ENCODE data around the gene NDUFAF4.
A peak's percentile ranks its signal among the peaks of the same experiment; 100 is the strongest.

NDUFAF4 gene

DNA sequence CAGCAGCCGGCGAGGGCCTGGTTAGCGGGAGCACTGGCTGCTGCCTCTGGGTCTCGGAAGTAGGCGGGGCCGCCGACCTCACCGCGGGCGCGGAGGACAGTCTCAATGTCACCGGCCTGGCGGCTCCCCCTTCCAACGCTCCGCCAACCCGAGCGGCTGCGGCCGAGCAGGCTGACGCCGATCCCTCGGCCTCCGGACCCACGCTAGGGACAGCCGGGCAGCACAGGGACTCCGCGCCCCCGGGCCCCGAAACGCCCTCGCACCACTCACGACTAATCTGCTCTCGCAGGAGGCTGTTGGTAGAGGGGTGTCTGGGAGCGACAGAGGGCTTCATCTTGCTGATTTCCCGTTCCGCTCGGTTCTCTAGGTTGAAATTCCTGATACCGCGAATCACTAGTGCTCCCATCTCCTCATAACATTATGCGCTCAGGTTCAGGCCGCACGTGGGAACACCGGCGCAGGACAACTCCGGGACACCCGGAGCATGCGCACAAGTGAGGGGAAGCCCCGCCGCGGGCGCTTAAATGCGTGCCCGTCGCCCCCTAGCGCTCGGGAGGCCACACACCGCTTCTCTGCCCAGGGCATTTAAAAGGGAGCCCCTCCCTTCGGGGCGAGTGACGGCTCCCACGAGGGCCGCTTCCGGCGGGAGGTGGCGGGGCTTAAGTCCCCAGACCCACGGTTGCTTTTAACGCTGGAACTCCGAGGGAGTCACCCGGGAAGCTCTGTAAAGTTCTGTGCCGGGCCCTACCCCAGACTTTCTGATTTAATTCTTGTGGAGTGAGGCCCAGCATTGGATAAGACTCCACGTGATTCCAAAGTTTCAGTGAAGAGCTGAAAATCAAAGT is at the start of gene NDUFAF4:
Gene NDUFAF4 (minus strand): TSS at position 496 of the 845 bp plus-strand sequence. CDS start 90 bp downstream, at position 406.
- DNase-seq, result peak; percentile 97

DNA sequence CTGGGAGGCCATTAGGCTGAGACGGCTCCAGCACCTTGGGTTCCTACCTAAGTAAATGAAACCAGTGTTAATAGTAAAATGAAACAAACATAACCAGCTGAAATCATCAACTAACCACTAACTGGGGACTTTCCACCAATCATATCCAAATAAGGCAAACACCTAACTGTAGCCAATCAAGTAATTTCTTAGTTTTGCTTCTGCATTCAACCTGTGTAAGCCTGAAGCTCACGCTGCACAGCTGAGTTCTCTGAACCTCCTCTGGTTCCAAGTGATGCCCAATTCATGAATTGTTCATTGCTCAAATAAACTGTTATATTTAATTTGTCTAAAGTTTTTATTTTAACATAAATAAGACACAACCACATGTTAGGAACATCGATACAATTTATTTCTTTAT is 49.4 kb upstream of the NDUFAF4 start:
- no peak for DNase-seq

DNA sequence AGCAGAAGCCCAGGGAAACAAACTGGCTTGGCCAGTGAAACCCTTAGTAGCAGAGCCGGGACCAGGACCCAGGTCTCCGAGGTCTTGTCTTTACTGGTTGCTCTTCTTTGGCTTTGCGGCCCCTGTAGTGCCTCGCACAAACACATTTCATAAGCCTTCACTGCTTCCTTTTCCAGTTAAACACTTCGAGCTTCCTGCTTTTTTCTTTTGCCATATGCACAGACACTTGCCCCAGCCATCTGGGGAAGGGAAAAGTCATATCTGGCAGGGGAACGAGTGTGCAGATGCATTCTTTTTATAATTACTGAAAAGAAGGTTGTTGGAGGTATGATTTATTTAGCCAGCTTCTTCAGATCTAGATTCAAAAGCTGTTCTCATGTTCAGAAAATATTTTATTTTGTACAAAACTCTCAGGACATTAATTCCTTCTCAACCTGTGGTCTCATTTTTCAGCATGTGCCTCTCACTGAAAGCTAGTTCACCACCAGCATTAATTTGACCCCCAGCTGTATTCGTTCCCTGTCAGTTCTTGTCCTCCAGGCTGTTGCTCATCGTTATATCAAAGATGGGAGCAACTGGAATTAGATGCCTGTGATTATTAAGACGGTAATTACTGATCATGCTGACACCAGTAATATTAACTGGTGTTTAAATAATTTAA is 46.0 kb upstream of the NDUFAF4 start:
- no peak for DNase-seq

DNA sequence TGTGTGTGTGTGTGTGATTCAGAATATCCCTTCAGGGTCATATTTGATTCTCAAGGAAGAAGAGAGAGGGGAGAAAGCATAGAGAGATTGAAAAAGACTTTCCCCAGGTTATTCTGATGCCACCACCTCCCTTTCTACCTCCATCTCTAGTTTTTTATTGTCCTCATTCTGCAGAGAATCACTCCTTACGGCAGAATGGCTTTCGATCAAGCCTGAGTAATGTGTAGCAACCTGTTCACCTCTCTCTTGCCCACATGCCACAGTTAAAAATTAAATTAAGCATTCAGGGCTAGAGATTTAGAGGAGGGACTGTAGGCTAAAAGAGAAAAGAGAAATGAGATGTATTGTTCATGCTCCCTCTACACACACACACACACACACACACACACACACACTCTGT is 45.0 kb upstream of the NDUFAF4 start:
- no peak for DNase-seq

DNA sequence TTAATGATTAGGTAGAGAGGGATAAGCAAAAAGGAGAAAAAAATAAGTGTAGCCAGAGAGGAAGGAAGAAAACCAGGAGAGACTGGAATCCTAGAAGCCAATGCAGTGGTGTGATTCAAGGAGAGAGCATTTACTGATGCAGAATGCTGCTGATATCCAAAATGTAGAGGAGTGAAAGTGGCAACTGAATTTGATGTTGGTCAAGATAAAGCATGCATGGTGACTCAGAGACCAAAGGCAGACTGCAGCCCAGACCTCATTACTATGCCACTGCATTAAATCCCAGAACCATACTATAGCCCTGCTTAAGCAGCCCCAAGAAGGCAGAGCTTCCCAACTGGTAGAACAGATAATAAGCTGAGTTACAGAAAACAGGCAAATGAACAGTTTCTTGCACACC is 42.6 kb upstream of the NDUFAF4 start:
- DNase-seq, result no peak

DNA sequence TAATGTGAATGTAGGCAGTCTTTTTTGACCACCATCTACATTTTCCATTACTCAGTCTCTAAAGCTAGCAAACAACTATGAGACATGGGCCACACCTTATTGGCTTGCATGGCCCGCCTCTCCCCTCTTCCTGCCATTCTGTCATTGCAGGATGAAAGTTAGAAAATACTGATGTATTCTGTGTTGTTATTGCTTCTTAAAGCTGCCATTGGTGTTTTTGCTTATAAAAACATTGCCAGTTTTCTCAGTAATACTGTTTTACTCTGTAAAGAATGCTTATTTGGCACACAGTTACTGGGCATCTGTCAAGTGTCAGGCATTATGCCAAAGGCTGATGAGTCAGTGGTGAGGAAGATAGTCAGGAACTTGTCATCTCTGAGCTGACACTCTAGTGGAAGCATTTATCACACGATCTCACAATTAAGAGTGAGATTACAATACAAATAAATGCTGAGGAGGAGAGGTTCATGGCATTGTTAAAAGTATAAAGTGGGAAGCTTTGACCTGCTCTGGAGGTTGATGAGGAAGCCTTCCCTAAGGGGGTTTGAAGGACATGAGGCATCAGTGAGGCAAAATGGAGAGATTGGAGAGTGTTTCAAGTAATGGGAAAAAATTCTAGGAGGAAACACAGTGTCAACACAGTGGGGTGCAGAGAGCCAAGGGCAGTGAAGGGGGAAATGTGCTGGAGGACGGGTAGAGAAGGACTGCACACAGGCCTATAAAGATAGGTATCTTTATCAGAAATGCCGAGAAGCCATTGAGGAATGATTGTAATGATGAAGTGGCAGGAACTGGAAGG is 41.5 kb upstream of the NDUFAF4 start:
- DNase-seq, result no peak

DNA sequence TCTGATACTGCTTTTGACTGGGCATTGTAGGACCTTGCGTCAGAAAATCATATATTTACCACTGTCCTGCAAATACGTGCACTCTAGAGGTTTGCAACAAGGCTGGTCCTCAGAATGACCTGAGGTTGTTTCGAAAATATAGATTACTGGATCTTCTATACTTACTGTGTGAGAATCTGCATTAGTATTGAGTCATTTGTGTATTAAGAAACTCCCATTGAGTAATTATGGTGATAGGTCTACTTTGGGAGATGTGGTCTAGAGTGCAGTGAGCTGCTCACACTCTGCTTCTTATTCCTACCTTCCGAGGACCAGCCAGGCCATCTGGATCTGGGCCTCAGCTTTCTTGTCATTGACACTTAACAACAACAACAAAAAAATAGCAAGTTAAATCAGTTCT is 36.4 kb upstream of the NDUFAF4 start:
- no peak for DNase-seq

DNA sequence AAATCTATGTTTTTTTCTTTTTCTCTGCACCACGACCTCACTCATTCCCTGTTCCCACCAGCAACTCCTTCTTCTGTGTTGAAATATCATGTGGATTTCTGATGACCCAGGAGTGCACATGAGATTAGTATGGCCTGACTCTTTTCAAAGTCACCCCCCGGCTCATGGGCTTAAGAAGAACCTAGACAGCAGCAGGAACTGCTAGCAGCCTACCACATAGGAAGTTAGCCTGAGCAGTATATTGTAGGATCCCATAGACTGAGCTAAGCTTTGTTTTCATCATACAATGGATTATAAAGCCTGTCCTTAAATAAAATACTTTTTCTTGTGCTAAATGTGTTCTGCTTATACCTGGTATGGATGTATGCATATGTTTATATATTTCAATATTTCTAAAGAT is 33.5 kb upstream of the NDUFAF4 start:
- DNase-seq, result no peak

DNA sequence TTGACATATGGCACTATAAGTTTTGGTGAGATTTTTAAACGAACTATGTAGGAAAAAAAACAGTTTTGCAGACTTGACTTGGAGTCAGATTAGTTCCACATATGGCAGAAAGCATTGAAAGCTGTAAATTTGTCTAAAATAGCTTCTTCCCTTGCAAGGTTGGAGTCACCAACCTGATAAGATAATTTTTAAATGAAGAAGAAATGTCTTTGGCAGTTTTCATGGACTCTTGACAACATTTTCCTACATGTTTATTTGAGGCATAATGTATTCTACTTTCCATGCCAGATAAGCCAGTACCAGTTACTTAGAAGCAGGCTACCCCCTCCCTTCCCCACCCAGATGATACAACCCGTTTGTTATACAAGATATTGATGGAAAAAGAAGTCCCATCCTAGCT is 32.0 kb upstream of the NDUFAF4 start:
- DNase-seq, result no peak

DNA sequence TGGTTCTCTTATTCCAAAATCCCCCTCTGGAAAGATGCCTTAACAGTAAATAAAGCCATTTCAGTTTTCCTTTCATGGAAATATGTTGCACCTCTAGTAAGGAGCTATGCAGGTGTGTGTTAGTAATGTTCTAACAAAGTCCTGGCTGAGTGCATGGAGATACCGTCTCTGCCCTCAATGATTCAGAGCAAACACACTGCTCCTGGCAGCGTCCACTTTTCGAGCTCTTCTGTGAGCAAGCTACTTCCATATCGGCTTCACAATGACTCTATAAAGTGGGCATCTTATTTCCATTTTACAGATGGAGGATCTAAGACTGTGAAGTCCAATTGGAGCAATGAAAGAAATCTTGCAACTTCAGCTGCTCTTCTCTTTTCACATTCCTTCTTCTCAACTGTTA is 30.0 kb upstream of the NDUFAF4 start:
- DNase-seq, result no peak

DNA sequence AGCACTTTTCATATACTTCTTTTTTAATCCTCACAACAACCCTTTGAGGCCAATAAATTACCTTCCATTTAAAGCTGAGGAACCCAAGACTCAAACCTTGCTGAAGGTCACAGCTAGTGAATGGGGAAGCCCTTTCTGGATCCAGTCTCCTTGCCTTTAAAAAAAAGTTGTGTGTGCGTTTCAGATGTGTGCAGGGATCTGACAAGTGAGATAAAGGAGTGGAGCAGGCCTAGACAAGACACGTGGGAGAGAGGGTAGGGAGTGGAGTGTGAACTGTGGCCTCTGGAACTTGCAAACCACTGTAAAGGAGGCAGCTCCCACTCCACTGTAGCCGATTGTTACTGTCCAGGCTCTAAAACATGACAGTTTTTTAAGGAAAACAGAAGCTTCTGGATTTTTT is 28.7 kb upstream of the NDUFAF4 start:
- no peak for DNase-seq

DNA sequence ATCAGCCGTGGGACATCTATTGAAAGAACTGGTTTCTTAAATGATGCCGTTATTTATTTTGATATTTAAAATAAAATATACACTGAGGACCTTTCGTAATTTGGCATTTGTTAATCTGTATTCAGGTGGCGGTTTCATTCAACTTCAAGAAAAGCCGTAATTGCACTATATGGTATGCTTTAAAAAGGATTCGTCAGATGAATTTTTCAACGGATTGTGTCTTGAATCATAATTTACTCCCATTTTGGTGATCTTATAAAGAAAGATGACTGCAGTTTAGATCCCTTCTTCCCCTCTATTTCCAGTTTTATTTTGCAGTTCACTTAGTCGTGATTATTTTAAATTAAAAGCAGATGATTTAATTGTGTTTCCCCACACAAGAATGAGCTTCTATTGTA is 27.6 kb upstream of the NDUFAF4 start:
- no peak for DNase-seq

DNA sequence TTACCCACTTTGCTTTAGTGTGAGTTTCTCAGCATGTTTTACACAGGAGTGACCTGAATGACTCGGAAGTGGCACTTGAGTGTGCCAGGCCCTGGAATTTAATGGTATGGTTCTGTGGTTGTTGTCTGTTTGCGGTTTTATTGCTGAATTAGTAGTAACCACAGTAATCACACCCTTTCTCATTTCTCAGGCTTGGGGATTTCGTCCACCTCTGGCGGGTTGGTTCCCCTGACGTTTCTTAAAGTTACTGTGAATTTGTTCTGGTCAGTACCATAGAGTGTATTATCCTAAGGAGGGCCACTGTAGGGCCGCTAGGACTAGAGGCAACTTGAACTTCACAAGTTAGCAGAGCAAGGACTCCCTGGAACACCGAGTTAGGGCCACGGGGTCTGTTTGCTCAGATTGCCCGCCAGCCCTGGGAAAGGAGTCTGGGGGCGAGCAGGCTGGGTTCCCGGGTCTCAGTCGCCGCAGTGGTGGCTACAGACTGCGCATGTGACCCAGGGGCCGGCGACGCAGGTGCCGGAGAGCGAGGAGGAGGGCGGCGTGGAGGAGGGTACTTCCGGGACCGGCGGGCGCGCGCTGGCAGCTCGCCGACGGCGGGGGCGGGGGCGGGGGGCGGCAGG is 26.3 kb upstream of the NDUFAF4 start:
- no peak for DNase-seq

DNA sequence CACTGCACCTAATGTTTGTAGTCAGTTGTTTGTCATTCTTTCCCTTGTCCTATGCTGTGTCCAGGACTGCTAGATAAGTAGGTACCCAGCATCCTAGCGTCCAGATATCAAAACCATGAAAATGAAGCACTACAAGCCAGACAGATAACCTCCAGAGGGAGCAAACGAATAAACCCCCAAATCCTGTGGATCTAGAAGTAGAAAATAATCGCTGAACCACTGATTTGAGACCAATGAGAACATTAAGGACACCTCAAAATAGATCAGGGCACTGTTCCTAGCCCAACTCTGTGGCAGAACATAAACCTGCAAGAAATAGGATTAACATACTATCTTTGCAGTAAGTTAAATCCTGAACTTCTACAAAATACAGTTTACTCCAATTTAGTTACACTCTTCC is 25.7 kb upstream of the NDUFAF4 start:
- no peak for DNase-seq

DNA sequence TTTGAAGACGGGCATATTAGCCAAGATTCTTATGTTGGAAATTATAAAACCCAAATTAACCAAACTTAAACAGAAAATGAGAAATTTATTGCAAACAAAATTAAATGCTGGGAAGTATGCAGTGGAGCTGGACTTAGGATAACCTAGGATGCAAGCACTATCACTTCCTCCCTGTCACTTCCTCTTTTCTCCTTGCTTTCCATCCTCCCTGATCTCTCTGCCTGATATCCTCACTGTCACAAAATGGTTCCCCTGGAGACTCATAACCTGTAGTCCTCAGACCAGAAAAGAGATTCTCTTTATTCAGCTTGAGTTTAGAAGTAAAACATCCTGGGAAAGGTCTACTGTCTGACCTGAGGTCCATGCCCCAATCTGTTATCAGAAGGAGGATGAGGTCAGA is 19.4 kb upstream of the NDUFAF4 start:
- DNase-seq, result no peak

DNA sequence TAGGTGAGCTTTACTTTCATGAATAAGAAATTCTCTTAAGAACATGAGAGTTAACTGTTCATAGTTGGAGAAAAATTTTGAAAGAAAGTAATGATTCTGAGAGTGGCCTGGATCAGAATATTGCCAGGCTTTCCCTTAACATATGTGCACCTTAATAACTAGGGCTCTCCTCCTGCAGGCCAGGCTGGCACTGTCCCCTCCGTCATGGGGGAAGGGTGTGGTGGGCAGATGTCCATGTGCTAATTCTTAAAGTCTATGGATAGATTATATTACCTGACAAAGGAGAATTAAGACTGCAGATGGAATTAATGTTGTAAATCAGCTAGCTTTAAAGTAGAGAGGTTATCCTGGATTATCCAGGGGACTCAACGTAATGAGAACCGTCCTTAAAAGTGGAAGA is 15.9 kb upstream of the NDUFAF4 start:
- DNase-seq, result no peak

DNA sequence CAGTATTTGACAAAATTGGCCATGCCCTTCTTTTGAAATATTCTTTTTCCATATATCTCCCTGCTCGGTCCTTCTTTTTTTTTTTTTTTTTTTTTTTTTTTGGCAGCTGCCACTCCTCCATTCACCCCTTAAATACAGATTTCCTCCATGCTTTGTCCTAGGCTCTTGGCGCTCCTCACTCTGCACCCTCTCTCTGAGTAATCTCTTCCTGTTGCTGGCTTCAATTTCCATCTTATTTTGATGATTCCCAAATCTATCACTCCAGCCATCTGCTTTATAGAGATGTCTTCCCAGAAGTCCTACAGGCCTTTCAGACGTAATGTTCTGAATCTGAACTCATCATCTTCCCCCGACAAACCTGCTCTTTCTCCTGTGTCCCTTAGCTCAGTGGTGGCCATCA is 14.1 kb upstream of the NDUFAF4 start:
- DNase-seq, result no peak

DNA sequence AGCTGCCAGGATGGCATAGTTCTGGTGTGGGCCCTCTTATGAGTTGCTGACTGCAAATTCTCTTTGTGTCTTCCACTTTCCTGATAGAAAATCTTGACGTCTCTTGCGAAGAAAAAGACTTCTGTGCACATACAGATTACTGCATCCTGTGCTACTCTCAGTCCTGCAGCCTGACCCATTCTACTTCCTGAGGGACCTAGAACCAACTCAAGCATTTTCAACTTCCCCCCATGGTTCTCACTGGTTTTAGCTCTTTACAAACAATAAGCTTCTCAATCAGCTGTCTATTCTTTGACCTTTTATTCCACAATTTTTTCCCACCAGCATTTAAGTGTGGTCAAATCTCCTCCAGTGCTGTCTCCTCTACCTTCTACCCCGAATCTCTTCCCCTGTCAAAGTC is 13.5 kb upstream of the NDUFAF4 start:
- no peak for DNase-seq

DNA sequence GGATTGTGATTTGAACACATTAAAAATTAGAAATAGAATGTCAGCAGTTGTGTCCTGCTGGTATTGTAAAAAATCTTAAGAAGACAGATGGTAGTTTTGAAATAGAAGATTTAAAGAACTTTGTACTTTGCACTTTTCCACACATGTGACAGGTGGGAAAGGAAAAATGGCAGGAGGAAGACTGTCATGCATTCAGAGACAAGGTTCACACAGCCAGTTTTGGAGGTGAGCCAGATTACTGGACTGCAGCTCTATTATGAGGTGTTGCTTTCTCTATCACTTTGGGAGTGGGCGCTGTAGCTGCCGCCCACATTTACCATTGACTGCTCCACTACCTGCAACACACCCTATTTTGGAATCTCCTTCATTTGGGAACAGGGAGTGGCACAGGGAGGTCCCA is 12.1 kb upstream of the NDUFAF4 start:
- DNase-seq, result no peak

DNA sequence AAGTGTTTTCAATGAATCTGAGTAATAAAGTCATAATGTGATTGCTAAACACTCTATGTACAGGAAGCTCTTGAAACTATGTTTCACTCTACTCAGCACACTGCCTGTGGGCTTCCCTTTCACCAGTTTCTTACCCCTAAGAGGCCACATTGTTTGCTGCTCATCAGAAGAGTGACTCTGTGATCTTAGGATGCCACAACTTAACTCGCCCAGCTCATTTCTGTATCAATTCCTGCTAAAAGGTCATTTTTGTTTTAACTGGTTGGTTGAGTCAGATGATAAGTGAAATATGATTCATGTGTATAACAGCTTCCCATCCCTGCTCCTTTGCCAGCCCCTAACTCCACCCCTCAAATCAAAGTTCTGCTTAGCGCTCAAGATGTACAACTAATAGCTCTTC is 9.8 kb upstream of the NDUFAF4 start:
- no peak for DNase-seq

DNA sequence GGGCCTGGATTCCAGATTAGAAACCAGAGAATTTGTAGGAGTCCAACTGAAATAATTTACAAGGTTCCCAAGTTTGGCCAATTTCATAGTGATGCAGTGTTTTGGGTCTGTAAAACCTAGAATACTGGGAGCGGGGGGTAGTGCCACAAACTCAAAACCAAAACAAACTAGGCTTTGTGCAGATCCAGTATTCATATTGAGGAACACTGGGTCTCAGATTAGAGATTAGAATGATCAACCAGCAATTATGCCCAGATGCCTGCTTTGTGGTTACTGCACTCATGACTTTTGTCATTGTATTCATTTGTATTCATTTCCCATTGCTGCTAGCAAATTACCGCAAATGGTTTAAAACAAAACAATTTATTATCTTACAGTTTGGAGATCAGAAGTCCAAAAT is 3.2 kb upstream of the NDUFAF4 start:
- DNase-seq, result no peak

DNA sequence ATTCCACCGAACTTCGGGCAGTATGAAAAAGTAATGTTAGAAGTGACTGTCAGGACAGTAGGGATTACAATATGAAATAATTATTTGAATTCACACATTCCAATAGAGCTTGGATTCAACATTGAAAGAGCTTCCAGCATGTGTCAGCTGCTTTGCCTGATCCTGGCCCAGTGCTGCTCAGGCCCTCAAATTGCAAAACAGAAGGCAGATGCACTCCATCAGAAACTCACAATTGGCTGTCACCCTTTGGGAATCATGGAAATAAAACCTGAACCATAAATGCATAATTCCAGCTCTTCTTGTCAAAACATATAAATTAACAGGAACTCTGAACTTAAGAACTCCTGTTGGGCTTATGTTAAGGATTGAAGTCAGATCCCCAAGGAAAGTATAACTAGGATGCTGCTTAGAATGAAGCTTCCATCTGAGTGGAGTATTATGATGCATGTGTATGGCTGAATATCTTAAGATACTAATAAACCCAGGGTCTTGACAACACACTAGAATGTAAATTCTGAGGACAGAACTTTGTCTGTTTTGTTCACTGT is 1.8 kb upstream of the NDUFAF4 start:
- no peak for DNase-seq

DNA sequence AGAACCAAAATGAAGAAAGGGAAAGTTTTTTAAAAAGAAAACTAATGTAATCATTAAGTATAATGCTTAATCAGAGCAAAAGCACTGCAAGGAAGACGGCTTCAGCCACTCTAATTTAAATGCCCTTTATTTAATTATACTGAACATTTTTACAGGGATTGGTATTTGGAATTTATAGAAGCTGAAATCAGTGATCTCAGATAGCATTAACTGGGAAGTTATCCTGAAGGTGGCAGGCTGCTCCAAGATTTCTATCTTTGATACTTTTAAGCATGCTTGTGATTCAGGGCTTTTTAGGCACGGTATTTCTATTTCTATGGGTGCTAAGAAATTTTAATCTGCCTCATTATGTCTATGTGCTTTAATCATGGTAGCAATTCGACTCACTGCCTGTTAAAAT is 1.3 kb upstream of the NDUFAF4 start:
- no peak for DNase-seq

Data from activated CD8-positive, alpha-beta memory T cell treated with anti-CD3 and anti-CD28 coated beads, Interleukin-2, amount 50 U/mL, for 48 hours (primary cell).